PC-9 (cell line): ENCODE data around the gene IBA57. TPM values are rescaled to one million over a fixed set of nuclear protein-coding genes. Genes with fewer than 3 reads are reported as not detected.

Experiments used
- BruUV-seq: library from RNA; stranded (reverse); fragments of 400-500 nt; replicated peaks from 2 replicates; lab custom pipeline; 2021; lab: Mats Ljungman, UMichigan
- CTCF ChIA-PET: fragments of 300-600 bp; sonication (Branson Sonifier 250); formaldehyde crosslinking; loops from one replicate; lab custom pipeline; 2022; ENCODE audit warnings: antibody characterized with exemption; lab: Charles Lee
- POLR2A ChIA-PET: fragments of 300-600 bp; sonication (Branson Sonifier 250); formaldehyde crosslinking; loops from one replicate; lab custom pipeline; 2022; ENCODE audit warnings: antibody characterized with exemption; ENCODE audit not compliant: unreplicated experiment; lab: Charles Lee
- DNase-seq, 2 experiments: peaks; one replicate each; pipeline versions ENCODE4 v3.0.0 to v3.0.0-alpha.2; 2015 to 2022; ENCODE audit warnings: mixed read lengths in 1 of 2
- H2AFZ ChIP-seq: fragments of 200-600 bp; sonication (generic); 2 replicates; pipeline ENCODE4 v1.8.1; 2017; ENCODE audit warnings: antibody characterized with exemption
- H3F3A ChIP-seq: fragments of 200-600 bp; sonication (generic); 2 replicates; pipeline ENCODE4 v1.8.1; 2017; ENCODE audit warnings: antibody characterized with exemption, mild to moderate bottlenecking, low read depth; ENCODE audit not compliant: insufficient read depth
- H3K27ac ChIP-seq: fragments of 200-600 bp; sonication (generic); 2 replicates; pipeline ENCODE4 v1.6.1; 2016; ENCODE audit warnings: mixed run types
- H3K27me3 ChIP-seq: fragments of 200-600 bp; sonication (generic); 2 replicates; pipeline ENCODE4 v1.6.1; 2016; ENCODE audit warnings: low read depth, mixed run types; ENCODE audit not compliant: insufficient read depth
- H3K36me3 ChIP-seq: fragments of 200-600 bp; sonication (generic); 2 replicates; pipeline ENCODE4 v1.6.1; 2016; ENCODE audit warnings: low read depth, mixed run types
- H3K4me1 ChIP-seq: fragments of 200-600 bp; sonication (generic); replicated peaks from 2 replicates; pipeline ENCODE4 v1.6.1; 2016; ENCODE audit warnings: mixed run types; ENCODE audit not compliant: insufficient read depth
- H3K4me2 ChIP-seq: fragments of 200-600 bp; sonication (generic); 2 replicates; pipeline ENCODE4 v1.6.1; 2017; ENCODE audit warnings: mixed run types
- H3K4me3 ChIP-seq: fragments of 200-600 bp; sonication (generic); 2 replicates; pipeline ENCODE4 v1.6.1; 2016; ENCODE audit warnings: mixed run types
- H3K79me2 ChIP-seq: fragments of 200-600 bp; sonication (generic); 2 replicates; pipeline ENCODE4 v1.6.1; 2017; ENCODE audit warnings: low read depth, mixed run types
- H3K9me2 ChIP-seq: fragments of 200-600 bp; sonication (generic); 2 replicates; pipeline ENCODE4 v1.8.1; 2017; ENCODE audit warnings: mild to moderate bottlenecking; ENCODE audit not compliant: insufficient read depth
- H3K9me3 ChIP-seq: fragments of 200-600 bp; sonication (generic); 2 replicates; pipeline ENCODE4 v1.8.1; 2016; ENCODE audit warnings: low read depth; ENCODE audit not compliant: insufficient read depth
- H4K20me1 ChIP-seq: fragments of 200-600 bp; sonication (generic); 2 replicates; pipeline ENCODE4 v1.8.1; 2017; ENCODE audit not compliant: insufficient read depth
- EZH2 ChIP-seq: fragments of 200-600 bp; sonication (generic); IDR thresholded peaks from 2 replicates; pipeline ENCODE4 v1.8.0; 2017; ENCODE audit warnings: antibody characterized with exemption, low read depth
- intact Hi-C: fragments of 100-400 bp; cut with micrococcal nuclease; formaldehyde crosslinking; loops from one replicate; pipeline ENCODE4 v1.10.0; 2022; ENCODE audit not compliant: unreplicated experiment
- total RNA-seq: library from RNA; stranded (reverse); gene quantifications from 2 replicates; pipeline ENCODE4 v1.2.3, GENCODE V29; 2021
- TF ChIP-seq, protein P1 (sequence below): fragments of 200-600 bp; sonication (generic); conservative IDR thresholded peaks from 2 replicates; pipeline ENCODE4 v1.6.1; 2017; ENCODE audit warnings: mixed run types, antibody characterized with exemption, mild to moderate bottlenecking, moderate library complexity

Gene IBA57
- total RNA-seq, 1 experiment from 2014 or later = 7.8 TPM

DNA sequence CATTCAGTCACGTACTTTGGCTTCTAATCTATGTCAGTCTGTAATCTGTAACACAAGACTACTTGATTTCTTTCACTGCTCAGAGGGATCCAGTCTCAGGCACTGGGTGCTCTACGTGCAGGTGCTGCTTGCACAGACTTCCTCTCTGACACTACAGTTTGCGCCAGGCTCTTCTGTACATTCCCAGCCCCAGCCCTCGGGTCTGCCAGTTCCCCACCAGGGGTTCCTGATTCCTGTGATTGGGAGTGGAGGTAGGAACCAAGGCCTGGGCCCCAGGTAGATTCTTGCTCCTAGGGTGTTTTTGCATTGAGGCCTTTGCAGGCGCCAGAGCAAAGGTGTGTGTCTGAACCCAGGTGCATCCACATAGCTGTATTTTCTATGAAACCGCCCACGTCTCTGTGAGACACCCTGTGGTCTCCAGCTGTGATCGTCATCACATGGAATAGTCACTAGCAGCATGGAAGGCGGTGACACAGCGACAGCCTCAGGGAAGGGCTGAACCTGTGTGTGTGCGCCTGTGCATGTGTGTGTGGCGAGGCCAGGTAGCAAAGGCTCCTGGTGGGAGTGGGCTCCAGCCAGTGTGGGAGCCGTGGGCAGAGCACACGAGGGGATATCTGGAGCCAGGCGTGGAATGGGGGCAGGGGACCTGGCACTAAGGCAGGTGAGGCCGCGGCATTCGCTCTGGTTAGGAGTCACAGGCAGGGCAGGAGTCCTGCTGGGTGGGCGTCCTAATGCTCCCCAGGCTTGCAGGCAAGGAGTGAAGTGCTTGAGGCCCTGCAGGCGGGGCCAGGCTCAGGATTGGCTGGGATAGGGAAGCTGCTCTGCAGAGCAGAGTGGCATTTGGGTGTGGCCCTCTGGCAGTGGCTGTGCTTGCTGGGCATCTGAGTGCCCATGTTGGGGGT is 10.7 kb upstream of the IBA57 start:
- Histone ChIP-seq H3K27ac (no peak overlapping the region), H4K20me1 (no peaks in the 10 kb centered on the region), H3K4me2 (no peak overlapping the region), H3K79me2 (no peaks in the 10 kb centered on the region), H3K9me3 (no peaks in the 10 kb centered on the region), H3K36me3 (no peaks in the 10 kb centered on the region), H3K4me1 (no peaks in the 10 kb centered on the region), H3K4me3 (no peak overlapping the region), H3K9me2 (no peaks in the 10 kb centered on the region), H2AFZ (no peak overlapping the region), H3K27me3 (no peaks in the 10 kb centered on the region), H3F3A (no peaks in the 10 kb centered on the region)
- ChIA-PET CTCF (interaction anchor here (0.6 to 1.0 kb wide), 2 partner anchors 10 to 123 kb away, joined by 3 to 5 read pairs; partner anchors contain the start of gene IBA57), POLR2A (interaction anchor here (0.6 kb wide), 1 partner anchor 29 kb away, joined by 4 read pairs; no protein-coding TSS in a partner anchor)
- TF ChIP-seq EZH2 = no peak
- TF ChIP-seq, protein P1, sequence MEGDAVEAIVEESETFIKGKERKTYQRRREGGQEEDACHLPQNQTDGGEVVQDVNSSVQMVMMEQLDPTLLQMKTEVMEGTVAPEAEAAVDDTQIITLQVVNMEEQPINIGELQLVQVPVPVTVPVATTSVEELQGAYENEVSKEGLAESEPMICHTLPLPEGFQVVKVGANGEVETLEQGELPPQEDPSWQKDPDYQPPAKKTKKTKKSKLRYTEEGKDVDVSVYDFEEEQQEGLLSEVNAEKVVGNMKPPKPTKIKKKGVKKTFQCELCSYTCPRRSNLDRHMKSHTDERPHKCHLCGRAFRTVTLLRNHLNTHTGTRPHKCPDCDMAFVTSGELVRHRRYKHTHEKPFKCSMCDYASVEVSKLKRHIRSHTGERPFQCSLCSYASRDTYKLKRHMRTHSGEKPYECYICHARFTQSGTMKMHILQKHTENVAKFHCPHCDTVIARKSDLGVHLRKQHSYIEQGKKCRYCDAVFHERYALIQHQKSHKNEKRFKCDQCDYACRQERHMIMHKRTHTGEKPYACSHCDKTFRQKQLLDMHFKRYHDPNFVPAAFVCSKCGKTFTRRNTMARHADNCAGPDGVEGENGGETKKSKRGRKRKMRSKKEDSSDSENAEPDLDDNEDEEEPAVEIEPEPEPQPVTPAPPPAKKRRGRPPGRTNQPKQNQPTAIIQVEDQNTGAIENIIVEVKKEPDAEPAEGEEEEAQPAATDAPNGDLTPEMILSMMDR = no peak
- intact Hi-C loops = no loop called here
- no TSS peak for BruUV-seq
- DNase-seq = no peak

DNA sequence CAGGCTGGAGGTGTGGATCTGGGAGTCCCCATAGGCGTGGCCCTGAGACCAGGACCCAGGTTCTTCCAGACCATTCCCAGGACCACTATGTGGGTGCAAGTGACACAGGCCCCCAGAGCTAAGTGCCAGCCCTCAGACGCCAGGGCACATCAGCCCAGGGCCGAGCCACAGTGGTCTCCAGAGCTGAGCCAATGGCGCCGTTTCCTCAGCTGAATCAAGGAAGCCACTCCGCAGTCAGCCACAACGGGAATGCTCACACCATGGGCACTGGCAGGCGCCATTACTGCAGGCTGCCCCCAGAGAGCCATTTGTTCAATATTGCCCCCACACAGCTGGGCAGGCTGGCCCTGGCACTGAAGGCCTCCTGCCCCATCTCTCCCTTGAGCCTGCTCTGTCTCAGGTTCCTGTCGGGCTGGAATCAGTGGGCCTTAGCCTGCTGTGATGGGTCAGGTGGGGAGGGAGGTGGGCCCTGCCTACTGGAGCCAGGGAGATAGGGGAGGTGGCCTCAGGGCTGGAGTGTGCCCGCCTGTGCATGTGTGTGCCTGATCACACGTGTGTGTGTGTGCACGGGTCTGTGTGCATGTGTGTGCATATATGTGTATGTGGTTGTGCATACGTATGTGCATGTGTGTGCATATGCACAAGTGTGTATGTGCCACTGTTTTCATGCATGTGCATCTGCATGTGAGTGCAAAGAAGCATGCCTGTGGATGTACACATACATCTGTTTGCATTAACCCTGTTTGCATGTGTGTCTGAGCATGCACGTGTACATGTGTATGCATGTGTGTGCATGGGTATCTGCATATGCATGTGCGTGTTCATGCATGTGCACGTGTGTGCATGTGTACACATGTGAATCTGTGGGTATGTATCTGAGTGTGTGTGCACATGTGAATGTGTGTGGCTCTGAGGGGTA is 9.7 kb upstream of the IBA57 start:
- POLR2A ChIA-PET = no interaction called here
- Histone ChIP-seq H3K4me2 (no peak overlapping the region), H3K36me3 (no peaks in the 10 kb centered on the region), H3K27ac (no peak overlapping the region), H3K9me3 (no peaks in the 10 kb centered on the region), H3K4me1 (no peaks in the 10 kb centered on the region), H3K9me2 (no peaks in the 10 kb centered on the region), H3K79me2 (no peaks in the 10 kb centered on the region), H3K27me3 (no peaks in the 10 kb centered on the region), H3F3A (no peaks in the 10 kb centered on the region), H3K4me3 (no peak overlapping the region), H4K20me1 (no peaks in the 10 kb centered on the region), H2AFZ (no peak overlapping the region)
- intact Hi-C loops = no loop called here
- DNase-seq = no peak
- CTCF ChIA-PET = interaction anchor here (0.6 to 1.0 kb wide), 2 partner anchors 9 to 122 kb away, joined by 3 to 5 read pairs; partner anchors contain the start of gene IBA57
- no TSS peak for BruUV-seq
- no peak for TF ChIP-seq EZH2
- TF ChIP-seq, protein P1 = no peak

DNA sequence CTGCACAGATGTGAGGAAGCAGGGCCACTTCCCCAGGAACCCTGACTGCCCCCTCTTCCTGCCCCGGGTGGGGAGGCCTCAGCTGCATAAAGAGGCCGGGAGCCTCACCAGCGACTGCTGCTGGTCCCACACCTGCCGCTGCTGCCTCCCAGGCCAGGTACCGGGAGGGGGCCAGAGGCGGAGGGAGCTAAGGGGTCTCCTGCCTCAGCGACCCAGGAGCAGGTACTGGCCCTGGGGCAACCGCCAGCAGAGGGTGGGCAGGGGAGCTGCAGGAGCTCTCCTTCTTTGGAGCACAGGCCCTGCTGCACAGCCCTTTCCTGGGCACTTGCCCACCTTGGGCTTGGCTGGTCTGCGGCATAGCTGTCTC is 9.1 kb upstream of the IBA57 start:
- H3K27ac ChIP-seq = no peak overlapping the region
- no peaks in the 10 kb centered on the region for H4K20me1 ChIP-seq
- H3K27me3 ChIP-seq = no peaks in the 10 kb centered on the region
- no peaks in the 10 kb centered on the region for H3K36me3 ChIP-seq
- no peak overlapping the region for H3K4me3 ChIP-seq
- H3K9me3 ChIP-seq = no peaks in the 10 kb centered on the region
- no peaks in the 10 kb centered on the region for H3K9me2 ChIP-seq
- no TSS peak for BruUV-seq
- no peaks in the 10 kb centered on the region; the same call in 1 of the 2 replicates for H3F3A ChIP-seq
- CTCF ChIA-PET = no interaction called here
- H3K4me2 ChIP-seq = no peak overlapping the region
- H3K4me1 ChIP-seq = no peaks in the 10 kb centered on the region
- TF ChIP-seq EZH2 = no peak
- TF ChIP-seq, protein P1 = no peak
- POLR2A ChIA-PET = no interaction called here
- no peaks in the 10 kb centered on the region for H3K79me2 ChIP-seq
- intact Hi-C loops = no loop called here
- no peak for DNase-seq
- H2AFZ ChIP-seq = no peak overlapping the region
